Activated CD4-positive, alpha-beta T cell treated with anti-CD3 and anti-CD28 coated beads, Interleukin-2, amount 10 ng/mL, durations not matched to agents 24 days and 14 days (primary cell): ENCODE data around the gene MACROD2. TPM values are rescaled to one million over a fixed set of nuclear protein-coding genes. Genes with fewer than 3 reads are reported as not detected.

Experiments used
- DNase-seq: peaks from one replicate; pipeline ENCODE4 v3.0.0; 2022
- H3K27ac Mint-ChIP-seq: one replicate; pipeline ENCODE4 v1.8.0; 2022; ENCODE audit warnings: mild to moderate bottlenecking, mixed read lengths
- H3K27me3 Mint-ChIP-seq: one replicate; pipeline ENCODE4 v1.8.0; 2022; ENCODE audit warnings: mixed read lengths
- H3K36me3 Mint-ChIP-seq: one replicate; pipeline ENCODE4 v1.8.0; 2022; ENCODE audit warnings: low read depth, mild to moderate bottlenecking, mixed read lengths
- H3K4me1 Mint-ChIP-seq: one replicate; pipeline ENCODE4 v1.8.0; 2021; ENCODE audit warnings: mixed read lengths
- H3K4me3 Mint-ChIP-seq: one replicate; pipeline ENCODE4 v1.8.0; 2022; ENCODE audit warnings: mild to moderate bottlenecking, moderate library complexity, mixed read lengths
- H3K9me3 Mint-ChIP-seq: one replicate; pipeline ENCODE4 v1.8.0; 2021; ENCODE audit warnings: mixed read lengths
- intact Hi-C: fragments of 100-400 bp; cut with micrococcal nuclease; formaldehyde crosslinking; loops from one replicate; pipeline ENCODE4 v1.15.1; 2023
- total RNA-seq: library from RNA; stranded (reverse); gene quantifications from 2 replicates; pipeline ENCODE4 v1.2.3, GENCODE V29; 2022

MACROD2 gene
- total RNA-seq, 1 donor from 2014 or later = not detected

DNA sequence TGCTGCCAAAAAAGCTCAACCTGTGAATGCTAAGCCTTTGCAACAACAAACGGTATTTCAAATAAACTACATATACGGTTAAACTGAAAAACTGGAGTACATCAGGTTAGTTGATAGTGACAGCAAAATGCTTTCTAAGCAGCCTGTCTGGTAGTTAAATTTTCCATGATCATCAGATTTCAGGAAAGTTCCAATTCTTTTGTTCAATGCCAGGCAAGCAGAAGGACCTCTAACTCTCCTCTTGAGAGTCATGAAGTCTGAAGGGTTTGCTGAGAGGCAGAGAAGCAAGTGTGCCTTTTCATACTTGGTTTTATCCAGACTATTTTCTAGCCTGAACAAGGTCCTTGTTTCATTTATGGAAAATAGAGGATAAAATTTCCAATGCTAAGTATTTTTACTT, 337.6 kb downstream of the MACROD2 start:
- Mint-ChIP-seq H3K27ac (no peak overlapping the region), H3K4me3 (no peak overlapping the region), H3K9me3 (no peaks in the 10 kb centered on the region), H3K27me3 (no peaks in the 10 kb centered on the region), H3K36me3 (no peaks in the 10 kb centered on the region), H3K4me1 (no peaks in the 10 kb centered on the region)
- DNase-seq = no peak
- intact Hi-C loops = no loop called here

DNA sequence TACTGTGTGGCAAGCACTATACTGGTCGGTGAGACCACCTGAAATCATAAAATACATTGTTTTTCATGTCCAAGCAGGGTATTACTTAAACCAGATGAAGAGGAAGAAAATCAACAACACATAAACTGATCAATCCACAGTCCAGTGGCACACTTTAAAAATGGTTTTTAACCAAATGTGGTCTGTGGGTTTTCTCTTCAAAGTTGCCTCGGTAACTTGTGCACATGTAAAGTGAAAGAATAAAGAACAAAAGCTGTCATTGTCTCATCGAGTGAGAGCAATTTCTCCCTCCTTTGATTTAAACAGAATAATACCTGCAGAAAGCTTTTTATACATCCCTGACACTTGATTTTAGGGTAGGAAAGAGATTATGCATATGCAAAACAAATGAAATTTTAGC, 338.4 kb downstream of the MACROD2 start:
- H3K27me3 Mint-ChIP-seq = no peaks in the 10 kb centered on the region
- H3K36me3 Mint-ChIP-seq = no peaks in the 10 kb centered on the region
- H3K9me3 Mint-ChIP-seq = no peaks in the 10 kb centered on the region
- intact Hi-C loops = no loop called here
- H3K27ac Mint-ChIP-seq = no peak overlapping the region
- no peaks in the 10 kb centered on the region for H3K4me1 Mint-ChIP-seq
- no peak for DNase-seq
- no peak overlapping the region for H3K4me3 Mint-ChIP-seq

DNA sequence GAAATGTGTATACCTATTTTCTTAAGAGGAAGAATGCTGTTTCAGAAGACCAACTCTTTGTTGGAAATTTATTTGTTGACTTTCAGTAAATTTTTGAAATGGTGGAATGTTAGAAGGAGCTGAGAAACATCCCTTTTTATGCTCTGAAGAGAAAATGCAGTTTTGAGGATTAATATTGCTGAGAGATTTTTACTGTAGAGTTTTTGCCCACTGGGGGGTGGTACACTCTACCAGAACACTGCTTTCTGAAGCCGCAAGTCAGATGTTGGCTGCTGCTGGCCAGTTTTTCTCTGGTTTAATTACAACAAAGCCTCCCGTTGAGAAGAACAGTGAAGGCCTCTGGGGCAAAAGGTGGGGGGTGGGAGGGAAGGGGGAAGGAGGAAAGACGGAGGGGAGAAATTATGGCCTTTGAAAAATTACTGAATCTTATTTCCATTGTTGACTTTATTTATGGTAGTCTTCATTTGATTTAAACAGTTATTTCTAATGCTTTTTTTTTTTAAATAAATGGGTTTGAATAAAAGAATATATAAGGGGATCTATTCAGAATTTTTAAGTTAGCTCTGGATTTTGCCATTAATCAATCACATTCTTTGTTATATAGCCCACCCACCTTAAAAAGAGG, 339.1 kb downstream of the MACROD2 start:
- Mint-ChIP-seq H3K27ac (no peak overlapping the region), H3K36me3 (no peaks in the 10 kb centered on the region), H3K27me3 (no peaks in the 10 kb centered on the region), H3K4me1 (no peaks in the 10 kb centered on the region), H3K9me3 (no peaks in the 10 kb centered on the region), H3K4me3 (no peak overlapping the region)
- no peak for DNase-seq
- intact Hi-C loops = no loop called here

DNA sequence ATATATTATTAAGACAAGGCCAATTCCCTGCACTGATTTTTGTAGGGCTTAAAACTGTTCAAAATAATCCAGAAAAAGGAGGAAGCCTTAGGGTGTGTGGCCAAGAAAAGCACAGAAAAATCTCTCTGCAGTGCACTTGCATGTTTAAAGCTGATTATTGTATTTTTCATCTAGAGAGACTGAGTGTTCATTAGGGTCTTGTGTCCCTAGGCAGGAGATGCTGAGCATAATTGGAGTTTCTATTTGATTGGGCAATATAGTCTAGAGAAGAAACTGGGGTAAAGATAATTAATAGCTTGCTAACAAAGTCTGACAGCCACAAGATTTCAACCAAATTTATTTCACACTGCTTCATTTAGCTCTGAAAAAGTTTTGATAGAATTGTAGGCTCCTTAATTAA, 339.7 kb downstream of the MACROD2 start:
- H3K27me3 Mint-ChIP-seq = no peaks in the 10 kb centered on the region
- no peak for DNase-seq
- no peak overlapping the region for H3K27ac Mint-ChIP-seq
- no peaks in the 10 kb centered on the region for H3K4me1 Mint-ChIP-seq
- intact Hi-C loops = no loop called here
- no peaks in the 10 kb centered on the region for H3K9me3 Mint-ChIP-seq
- no peak overlapping the region for H3K4me3 Mint-ChIP-seq
- no peaks in the 10 kb centered on the region for H3K36me3 Mint-ChIP-seq

DNA sequence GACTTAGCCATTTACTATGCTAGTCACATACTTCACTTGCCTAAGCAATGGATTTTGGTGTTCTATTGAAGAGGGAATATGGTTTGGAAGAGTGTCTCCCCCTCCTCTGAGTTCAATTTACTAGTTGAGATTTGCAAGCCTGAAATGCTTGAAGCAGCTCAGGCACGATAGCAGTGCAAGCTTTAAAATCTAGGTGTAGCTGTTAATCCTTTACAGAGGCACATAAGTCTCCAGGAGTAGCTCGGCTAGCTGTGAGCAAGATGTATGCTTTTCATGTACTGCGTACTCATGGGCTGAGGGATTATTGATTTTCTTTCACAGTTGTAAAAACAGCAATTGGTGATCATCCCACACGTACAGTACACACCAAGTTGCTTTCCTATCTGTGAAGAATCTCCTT, 341.4 kb downstream of the MACROD2 start:
- H3K4me3 Mint-ChIP-seq = no peak overlapping the region
- H3K36me3 Mint-ChIP-seq = no peaks in the 10 kb centered on the region
- no peaks in the 10 kb centered on the region for H3K4me1 Mint-ChIP-seq
- DNase-seq = no peak
- H3K27ac Mint-ChIP-seq = no peak overlapping the region
- no peaks in the 10 kb centered on the region for H3K9me3 Mint-ChIP-seq
- H3K27me3 Mint-ChIP-seq = no peaks in the 10 kb centered on the region
- intact Hi-C loops = no loop called here

DNA sequence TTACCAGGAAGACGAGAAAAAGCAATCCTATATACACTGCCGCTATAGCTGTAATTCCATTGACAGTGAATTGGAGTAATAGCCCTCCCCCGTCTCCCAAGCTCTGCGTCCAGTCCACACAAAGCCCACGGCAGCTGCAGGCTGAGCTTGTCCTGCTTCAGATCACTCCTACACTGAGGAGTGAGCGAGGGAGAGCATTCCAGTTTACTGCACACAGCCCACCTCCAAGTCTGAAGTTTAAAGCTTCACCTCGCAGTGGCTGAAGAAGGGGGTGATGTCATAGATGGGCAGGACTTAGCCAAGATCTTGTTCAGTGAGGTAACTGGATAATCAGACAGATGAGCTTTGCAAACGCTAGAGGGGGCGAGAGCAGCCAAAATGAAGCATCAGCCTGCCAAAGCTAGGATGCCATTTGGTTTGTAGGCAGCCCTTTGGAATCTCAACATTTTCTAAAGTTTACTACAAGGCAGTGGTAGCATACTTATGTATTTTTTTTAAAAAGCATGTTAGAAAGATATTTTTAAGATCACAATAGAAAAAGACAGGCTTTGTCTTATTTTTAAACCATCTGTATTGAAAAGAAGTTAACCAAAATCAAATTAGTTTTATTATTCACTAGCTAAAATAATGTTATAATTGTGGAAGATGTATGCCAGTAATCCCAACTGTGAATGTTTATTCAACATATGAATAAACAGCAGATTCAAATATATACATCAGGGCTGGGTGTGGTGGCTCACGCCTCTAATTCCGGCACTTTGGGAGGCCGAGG, 342.3 kb downstream of the MACROD2 start, which contains the start of gene FLRT3:
Gene FLRT3 (minus strand): TSS at position 213 of the 772 bp plus-strand sequence. CDS start 10,106 bp downstream, outside the sequence.
- H3K4me1 Mint-ChIP-seq = no peaks in the 10 kb centered on the region
- intact Hi-C loops = no loop called here
- peak; percentile 54 for DNase-seq
- H3K9me3 Mint-ChIP-seq = no peaks in the 10 kb centered on the region
- H3K4me3 Mint-ChIP-seq = no peak within 1 kb of the TSS
- H3K27me3 Mint-ChIP-seq = no peaks in the 10 kb centered on the region
- no peaks in the 10 kb centered on the region for H3K36me3 Mint-ChIP-seq
- no peak within 1 kb of the TSS for H3K27ac Mint-ChIP-seq

DNA sequence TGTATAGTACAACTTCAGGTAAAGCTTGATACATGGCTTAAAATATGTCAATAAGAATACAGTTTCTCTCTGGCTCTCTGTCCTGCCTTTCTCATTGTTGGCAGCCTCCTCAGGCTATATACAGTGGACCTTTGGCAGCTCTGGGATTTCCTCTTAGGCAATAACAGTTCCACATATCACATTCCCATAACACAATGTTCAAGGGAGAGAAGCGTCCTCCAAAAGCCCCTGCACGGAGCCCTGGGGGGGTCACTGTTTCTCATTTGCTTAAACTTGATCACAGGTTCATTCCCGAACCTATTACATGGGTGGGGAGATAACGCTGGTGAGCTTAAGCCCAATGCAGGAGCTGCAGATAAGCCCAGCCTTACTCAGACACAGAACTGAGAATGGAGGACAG, 346.5 kb downstream of the MACROD2 start:
- Mint-ChIP-seq H3K27me3 (no peaks in the 10 kb centered on the region), H3K36me3 (no peaks in the 10 kb centered on the region), H3K4me1 (no peaks in the 10 kb centered on the region), H3K4me3 (no peak overlapping the region), H3K9me3 (no peaks in the 10 kb centered on the region), H3K27ac (no peak overlapping the region)
- no peak for DNase-seq
- intact Hi-C loops = no loop called here

DNA sequence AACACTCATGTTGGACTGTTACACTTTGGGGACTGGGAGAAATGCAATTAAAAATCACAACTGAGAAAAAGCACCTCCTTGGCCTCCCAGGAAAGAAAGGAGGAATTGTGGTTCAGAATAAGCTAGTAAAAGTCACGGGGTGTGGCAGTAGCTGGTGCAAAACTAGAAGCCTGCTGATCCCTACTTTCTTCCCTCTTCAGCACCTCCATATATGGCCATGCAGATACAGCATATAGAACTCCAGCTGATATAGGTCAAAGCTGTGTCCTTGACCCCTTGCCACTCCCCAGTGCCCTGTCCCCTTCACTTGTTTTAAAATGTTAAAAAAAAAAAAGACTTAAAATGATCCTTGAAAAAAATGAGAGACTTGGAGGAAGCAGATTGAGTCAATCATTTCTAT, 347.6 kb downstream of the MACROD2 start:
- no peak for DNase-seq
- Mint-ChIP-seq H3K9me3 (no peaks in the 10 kb centered on the region), H3K36me3 (no peaks in the 10 kb centered on the region), H3K27me3 (no peaks in the 10 kb centered on the region), H3K4me1 (no peaks in the 10 kb centered on the region), H3K4me3 (no peak overlapping the region), H3K27ac (no peak overlapping the region)
- intact Hi-C loops = no loop called here

DNA sequence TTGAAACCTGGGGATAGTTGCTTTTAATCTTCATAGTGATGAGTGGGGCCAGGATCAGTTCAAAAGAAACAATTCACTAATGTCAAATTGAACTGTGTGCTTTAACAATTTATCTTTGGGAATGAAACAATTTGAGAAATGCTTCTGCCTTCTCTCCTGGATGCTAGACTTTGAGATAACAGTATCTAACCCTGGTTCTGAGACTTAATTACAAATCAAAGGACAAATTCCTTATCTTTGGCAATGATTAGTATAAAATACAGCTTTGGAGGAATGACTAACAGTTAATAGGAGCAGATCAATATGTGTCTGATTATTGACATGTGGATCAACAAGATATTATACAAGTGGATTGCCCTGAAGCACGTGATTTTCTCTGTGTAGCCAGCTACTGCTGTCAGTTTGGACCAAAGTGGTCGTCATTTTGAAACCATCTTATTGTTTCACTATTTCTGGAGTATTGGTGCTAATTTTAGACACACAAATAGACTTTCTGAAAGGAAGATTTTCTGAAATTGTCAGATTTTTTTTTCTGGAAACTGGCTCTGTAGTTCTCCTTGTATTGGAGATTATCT, 348.3 kb downstream of the MACROD2 start:
- Mint-ChIP-seq H3K4me3 (no peak overlapping the region), H3K4me1 (no peaks in the 10 kb centered on the region), H3K27ac (no peak overlapping the region), H3K9me3 (no peaks in the 10 kb centered on the region), H3K27me3 (no peaks in the 10 kb centered on the region), H3K36me3 (no peaks in the 10 kb centered on the region)
- no peak for DNase-seq
- intact Hi-C loops = no loop called here

DNA sequence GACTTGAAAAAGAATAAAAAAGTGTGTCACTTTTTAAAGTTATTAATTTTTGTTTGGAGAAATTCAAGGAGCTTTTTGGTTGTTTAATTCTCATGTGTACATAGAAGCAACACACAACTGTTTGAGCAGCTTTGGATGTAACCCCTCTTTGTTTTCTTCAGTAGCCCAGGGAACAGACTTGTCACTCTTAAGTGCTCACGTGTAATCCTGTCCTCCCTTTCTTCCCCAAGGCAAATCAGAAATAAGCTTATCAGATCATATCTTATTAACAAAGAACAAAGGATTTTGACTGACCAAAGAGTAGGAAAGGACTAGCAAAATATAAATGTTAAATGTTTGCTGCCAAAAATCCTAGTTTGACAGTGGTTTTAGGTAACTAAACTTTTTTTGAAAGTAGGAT, 349.4 kb downstream of the MACROD2 start:
- Mint-ChIP-seq H3K9me3 (no peaks in the 10 kb centered on the region), H3K4me1 (no peaks in the 10 kb centered on the region), H3K27me3 (no peaks in the 10 kb centered on the region), H3K36me3 (no peaks in the 10 kb centered on the region), H3K4me3 (no peak overlapping the region), H3K27ac (no peak overlapping the region)
- intact Hi-C loops = no loop called here
- DNase-seq = no peak

DNA sequence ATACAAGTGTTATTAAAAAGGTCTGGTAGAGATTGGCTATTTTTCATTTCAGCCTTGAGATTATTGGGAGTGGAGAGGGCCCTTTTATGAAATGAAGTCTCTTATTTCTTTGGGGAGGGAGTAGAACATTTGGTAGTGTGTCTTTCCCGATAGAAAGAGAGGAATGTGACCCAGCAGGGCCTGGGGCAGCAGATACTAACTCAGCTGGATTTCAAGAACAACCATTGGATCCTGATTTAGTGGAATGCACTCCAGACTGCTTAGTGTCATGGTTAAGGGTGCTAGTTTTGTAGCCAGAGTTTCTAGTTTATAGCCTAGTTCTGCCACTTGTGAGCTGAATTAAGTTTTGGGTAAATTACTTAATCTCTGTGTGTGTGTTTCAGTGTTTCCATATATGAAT, 360.5 kb downstream of the MACROD2 start:
- H3K27ac Mint-ChIP-seq = no peak overlapping the region
- H3K9me3 Mint-ChIP-seq = peaks cover 7% of the 10 kb centered on the region
- H3K27me3 Mint-ChIP-seq = no peaks in the 10 kb centered on the region
- intact Hi-C loops = no loop called here
- no peaks in the 10 kb centered on the region for H3K36me3 Mint-ChIP-seq
- no peaks in the 10 kb centered on the region for H3K4me1 Mint-ChIP-seq
- H3K4me3 Mint-ChIP-seq = no peak overlapping the region
- DNase-seq = no peak

DNA sequence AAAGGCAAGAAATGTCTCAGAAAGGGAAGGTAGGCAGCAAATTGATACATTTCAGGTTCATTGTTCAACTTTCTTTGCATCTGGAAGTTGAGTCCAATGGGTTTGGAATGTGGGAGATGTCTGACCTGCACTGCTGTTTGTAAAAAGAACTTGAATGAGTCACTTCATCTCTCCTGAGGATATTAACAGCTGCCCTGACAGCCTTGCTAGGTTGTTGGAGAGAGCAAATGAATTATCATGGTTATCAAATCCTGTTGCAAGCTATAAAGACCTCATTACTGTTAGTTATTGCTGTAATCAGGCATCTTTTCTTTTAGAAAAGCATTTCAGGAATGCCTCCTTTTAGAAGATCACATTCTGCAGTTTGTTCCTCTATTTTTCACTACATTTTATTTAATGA, 365.1 kb downstream of the MACROD2 start:
- no peaks in the 10 kb centered on the region for H3K4me1 Mint-ChIP-seq
- no peaks in the 10 kb centered on the region for H3K36me3 Mint-ChIP-seq
- peaks cover 9% of the 10 kb centered on the region for H3K9me3 Mint-ChIP-seq
- intact Hi-C loops = no loop called here
- DNase-seq = no peak
- no peak overlapping the region for H3K4me3 Mint-ChIP-seq
- no peak overlapping the region for H3K27ac Mint-ChIP-seq
- no peaks in the 10 kb centered on the region for H3K27me3 Mint-ChIP-seq

DNA sequence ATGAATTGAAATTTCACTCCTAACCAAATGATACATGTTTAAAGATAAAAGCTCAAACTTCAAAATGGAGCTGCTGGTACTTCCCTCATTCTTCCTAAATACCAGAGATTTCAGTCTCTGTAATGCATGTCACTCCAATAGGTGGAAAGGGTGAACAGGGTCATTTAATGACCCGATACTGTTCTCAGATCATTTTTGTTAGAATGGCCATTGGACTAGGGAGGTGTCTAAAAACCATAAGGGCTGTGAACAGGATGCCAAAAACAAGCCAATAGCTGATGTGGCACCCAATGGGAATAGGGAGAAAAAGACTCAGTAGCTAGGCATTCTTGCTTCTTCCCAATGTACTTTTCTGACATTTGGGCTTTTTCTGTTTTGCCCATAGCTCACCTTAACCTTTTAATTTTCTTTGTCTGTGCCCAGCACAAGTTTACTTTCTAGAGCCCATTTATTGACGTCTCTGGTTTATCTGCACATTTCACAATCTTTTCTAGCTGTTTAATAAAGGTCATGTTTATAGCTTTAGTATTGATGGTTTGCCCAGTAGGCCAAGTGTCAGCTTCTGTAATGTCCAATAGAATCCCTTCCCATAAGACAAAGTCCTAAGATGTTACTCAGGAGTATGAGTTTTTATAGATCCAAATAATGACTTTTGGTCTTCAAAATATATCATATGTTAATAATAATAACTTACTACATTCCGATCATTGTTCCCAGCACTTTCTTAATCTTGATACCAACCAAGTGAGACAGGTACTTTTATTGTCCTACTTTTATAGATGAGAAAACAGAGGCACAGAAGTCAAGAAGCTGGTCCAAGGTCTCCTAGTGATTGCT, 366.4 kb downstream of the MACROD2 start:
- Mint-ChIP-seq H3K4me1 (no peaks in the 10 kb centered on the region), H3K9me3 (peaks cover 14% of the 10 kb centered on the region), H3K27ac (no peak overlapping the region), H3K4me3 (no peak overlapping the region), H3K36me3 (no peaks in the 10 kb centered on the region), H3K27me3 (no peaks in the 10 kb centered on the region)
- intact Hi-C loops = no loop called here
- no peak for DNase-seq

DNA sequence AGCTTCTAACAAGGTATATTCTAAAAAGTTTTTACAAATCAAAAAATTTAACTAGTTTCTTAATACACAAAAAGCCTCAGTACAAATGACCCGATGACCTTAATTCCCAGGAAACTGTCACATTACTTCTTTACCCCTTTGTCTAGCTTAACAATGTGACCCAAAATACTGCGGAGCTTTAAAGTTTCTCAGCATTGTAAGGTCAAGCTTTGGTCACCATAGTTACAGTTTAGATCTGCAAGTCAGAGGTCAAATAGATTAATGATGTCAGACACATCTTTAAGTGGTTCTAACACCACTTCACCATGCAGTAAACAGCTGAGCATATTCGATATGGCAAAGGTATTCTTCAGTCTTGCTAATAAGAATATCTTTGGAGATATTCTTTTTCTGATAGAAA, 378.9 kb downstream of the MACROD2 start:
- H3K27me3 Mint-ChIP-seq = no peaks in the 10 kb centered on the region
- H3K4me3 Mint-ChIP-seq = no peak overlapping the region
- DNase-seq = no peak
- H3K27ac Mint-ChIP-seq = no peak overlapping the region
- peaks cover 3% of the 10 kb centered on the region for H3K9me3 Mint-ChIP-seq
- no peaks in the 10 kb centered on the region for H3K36me3 Mint-ChIP-seq
- H3K4me1 Mint-ChIP-seq = no peaks in the 10 kb centered on the region
- intact Hi-C loops = no loop called here
